Naive thymus-derived CD4-positive, alpha-beta T cell (primary cell): Measurements from ENCODE around the gene GPSM3. TPM values are rescaled to one million over a fixed set of nuclear protein-coding genes. Genes with fewer than 3 reads are reported as not detected.
A peak's percentile ranks its signal among the peaks of the same experiment; 100 is the strongest.

Experiments
- ATAC-seq: fragments of 150-1000 bp; cut with Tn5 transposase; 2 replicates; pipeline ENCODE4 v1.10.0; 2021; ENCODE audit warnings: mild to moderate bottlenecking, moderate library complexity
- CTCF ChIA-PET: fragments of 350-600 bp; sonication (Branson Sonifier 250); formaldehyde crosslinking; loops from one replicate; lab custom pipeline; 2021; ENCODE audit warnings: antibody characterized with exemption; lab: Charles Lee
- POLR2A ChIA-PET: fragments of 350-600 bp; sonication (Branson Sonifier 250); formaldehyde crosslinking; loops from one replicate; lab custom pipeline; 2021; ENCODE audit warnings: antibody characterized with exemption, inconsistent platforms; lab: Charles Lee
- DNase-seq, 9 donors: peaks; one replicate each; pipeline versions ENCODE4 v3.0.0 to v3.0.0-alpha.2; 2020 to 2022; ENCODE audit warnings: mixed read lengths in 1 of 9
- H3K27ac ChIP-seq: one replicate; pipeline ENCODE4 v1.7.0; 2013; ENCODE audit warnings: mild to moderate bottlenecking, low read depth, low read length, moderate library complexity
- H3K27me3 ChIP-seq, 2 donors: one replicate each; pipeline ENCODE4 v1.7.0; 2013; ENCODE audit warnings: low read length in 2 of 2, mild to moderate bottlenecking in 2 of 2, moderate library complexity in 2 of 2; ENCODE audit not compliant: control insufficient read depth in 2 of 2, insufficient read depth in 2 of 2
- H3K36me3 ChIP-seq, 3 experiments: 1 replicate in 2 of 3; 2 replicates in 1 of 3; pipeline ENCODE4 v1.7.0; 2013; ENCODE audit warnings: low read length in 3 of 3, mild to moderate bottlenecking in 3 of 3, moderate library complexity in 1 of 3; ENCODE audit not compliant: insufficient read depth in 3 of 3, control insufficient read depth in 2 of 3
- H3K4me1 ChIP-seq, 2 donors: one replicate each; pipeline ENCODE4 v1.7.0; 2013; ENCODE audit warnings: low read length in 2 of 2, mild to moderate bottlenecking in 2 of 2, moderate library complexity in 1 of 2; ENCODE audit not compliant: control insufficient read depth in 2 of 2, insufficient read depth in 2 of 2
- H3K4me3 ChIP-seq: 2 replicates; pipeline ENCODE4 v1.7.0; 2013; ENCODE audit warnings: mild to moderate bottlenecking, low read length
- H3K9me3 ChIP-seq, 3 experiments: 1 replicate in 2 of 3; 2 replicates in 1 of 3; pipeline ENCODE4 v1.7.0; 2013; ENCODE audit warnings: low read length in 3 of 3; ENCODE audit not compliant: control insufficient read depth in 2 of 3
- H3K27ac Mint-ChIP-seq, 9 donors: one replicate each; pipeline ENCODE4 v1.8.0; 2020 to 2022; ENCODE audit warnings: mixed read lengths in 9 of 9, mild to moderate bottlenecking in 8 of 9, moderate library complexity in 5 of 9, inconsistent platforms in 2 of 9
- H3K27me3 Mint-ChIP-seq, 5 donors: one replicate each; pipeline ENCODE4 v1.8.0; 2021 to 2022; ENCODE audit warnings: mixed read lengths in 5 of 5, mild to moderate bottlenecking in 1 of 5
- H3K36me3 Mint-ChIP-seq, 5 donors: one replicate each; pipeline ENCODE4 v1.8.0; 2020 to 2022; ENCODE audit warnings: mixed read lengths in 5 of 5, mild to moderate bottlenecking in 3 of 5, inconsistent platforms in 1 of 5
- H3K4me1 Mint-ChIP-seq, 7 donors: one replicate each; pipeline ENCODE4 v1.8.0; 2020 to 2022; ENCODE audit warnings: mixed read lengths in 7 of 7, mild to moderate bottlenecking in 3 of 7, inconsistent platforms in 1 of 7
- H3K4me3 Mint-ChIP-seq, 10 donors: one replicate each; pipeline ENCODE4 v1.8.0; 2020 to 2022; ENCODE audit warnings: mild to moderate bottlenecking in 10 of 10, mixed read lengths in 10 of 10, moderate library complexity in 6 of 10, inconsistent platforms in 2 of 10
- H3K9me3 Mint-ChIP-seq, 11 donors: one replicate each; pipeline ENCODE4 v1.8.0; 2020 to 2022; ENCODE audit warnings: mixed read lengths in 11 of 11, mild to moderate bottlenecking in 4 of 11, inconsistent platforms in 1 of 11, moderate library complexity in 1 of 11
- intact Hi-C, 2 donors: fragments of 100-400 bp; cut with micrococcal nuclease; formaldehyde crosslinking; loops; one replicate each; pipeline ENCODE4 v1.15.1; 2023
- polyA plus RNA-seq, 2 donors: library from polyadenylated mRNA; unstranded; fragments of 300-500 nt; fragmentation: Illumina TruSeq; gene quantifications; one replicate each; pipeline ENCODE4 v1.2.3, GENCODE V29; 2021
- total RNA-seq, 6 experiments: library from RNA in 5 of 6; stranded (reverse) in 5 of 6; gene quantifications; 1 replicate in 5 of 6; 2 replicates in 1 of 6; pipeline ENCODE4 v1.2.3 and lab custom pipeline; 2021 to 2026

The GPSM3 gene
- total and polyA plus RNA-seq, 7 experiments from 2014 or later: 148 to 325 (median 271) TPM

DNA sequence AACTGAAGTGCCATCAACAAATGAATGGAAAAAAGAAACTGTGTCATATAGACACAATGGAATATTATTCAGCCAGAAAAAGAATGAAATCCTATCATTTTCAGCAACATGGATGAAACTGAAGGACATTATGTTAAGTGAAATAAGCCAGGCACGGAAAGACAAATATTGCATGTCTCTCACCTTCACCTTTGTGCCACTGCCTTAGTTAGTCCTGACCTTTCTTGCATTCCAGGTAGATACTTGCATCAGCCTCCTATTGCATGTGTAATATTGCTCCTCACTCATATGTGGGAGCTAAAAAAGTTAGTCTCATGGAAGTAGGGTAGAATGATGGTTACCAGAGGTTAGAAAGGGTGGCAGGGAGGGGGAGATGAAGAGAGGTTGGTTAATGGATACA is 16.6 kb upstream of the GPSM3 start:
- Histone ChIP-seq H3K27me3 (no peaks in the 10 kb centered on the region), H3K4me1 (no peaks in the 10 kb centered on the region), H3K27ac (no peak overlapping the region), H3K4me3 (no peak overlapping the region), H3K36me3 (no peaks in the 10 kb centered on the region), H3K9me3 (no peaks in the 10 kb centered on the region)
- ATAC-seq (no peak), DNase-seq (no peak)
- ChIA-PET POLR2A (no interaction called here), CTCF (no interaction called here)
- Mint-ChIP-seq H3K36me3 (no peaks in the 10 kb centered on the region), H3K27me3 (peaks cover 0 to 24% (median 0%) of the 10 kb centered on the region in 5 donors), H3K27ac (peak overlapping the region in 1 of 9 donors; percentile 23), H3K4me3 (no peak overlapping the region), H3K4me1 (peaks cover 0 to 5% (median 0%) of the 10 kb centered on the region in 7 donors), H3K9me3 (peaks cover 0 to 1% (median 0%) of the 10 kb centered on the region in 11 donors)
- intact Hi-C loops: no loop called here

DNA sequence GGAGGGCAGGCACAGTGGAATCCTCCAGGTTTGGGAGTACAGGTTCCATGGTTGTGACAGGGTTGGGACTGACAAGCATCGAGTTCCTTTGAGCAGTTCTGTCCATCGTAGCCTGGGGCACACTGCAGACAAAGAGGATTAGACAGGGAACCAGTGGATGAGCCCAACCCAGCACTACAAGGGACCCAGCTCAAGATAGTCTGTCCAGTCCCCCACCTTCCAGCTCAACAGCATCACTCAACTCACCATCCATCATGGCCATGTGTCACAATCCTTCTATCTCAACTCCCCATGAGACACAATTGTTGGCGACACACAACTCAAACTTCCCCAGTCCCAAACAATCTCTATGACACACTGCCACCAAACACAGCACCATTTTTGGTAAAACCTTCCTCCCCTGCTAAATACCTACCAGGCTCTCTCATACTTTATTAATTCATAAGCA is 11.8 kb upstream of the GPSM3 start:
- H3K36me3 Mint-ChIP-seq: no peaks in the 10 kb centered on the region
- H3K4me1 ChIP-seq: no peaks in the 10 kb centered on the region
- H3K36me3 ChIP-seq: no peaks in the 10 kb centered on the region
- peaks cover 0 to 1% (median 0%) of the 10 kb centered on the region in 11 donors for H3K9me3 Mint-ChIP-seq
- intact Hi-C loops: no loop called here
- ChIA-PET POLR2A (interaction anchor here (2.1 kb wide), 1 partner anchor 8 kb away, joined by 8 read pairs; no protein-coding TSS in a partner anchor), CTCF (no interaction called here)
- H3K4me1 Mint-ChIP-seq: peaks cover 0 to 5% (median 0%) of the 10 kb centered on the region in 7 donors
- peaks cover 0 to 25% (median 0%) of the 10 kb centered on the region in 5 donors for H3K27me3 Mint-ChIP-seq
- ATAC-seq (no peak), DNase-seq (no peak)
- no peak overlapping the region for H3K4me3 ChIP-seq
- H3K9me3 ChIP-seq: no peaks in the 10 kb centered on the region
- H3K4me3 Mint-ChIP-seq: no peak overlapping the region
- H3K27ac Mint-ChIP-seq: no peak overlapping the region
- H3K27me3 ChIP-seq: no peaks in the 10 kb centered on the region
- H3K27ac ChIP-seq: no peak overlapping the region

DNA sequence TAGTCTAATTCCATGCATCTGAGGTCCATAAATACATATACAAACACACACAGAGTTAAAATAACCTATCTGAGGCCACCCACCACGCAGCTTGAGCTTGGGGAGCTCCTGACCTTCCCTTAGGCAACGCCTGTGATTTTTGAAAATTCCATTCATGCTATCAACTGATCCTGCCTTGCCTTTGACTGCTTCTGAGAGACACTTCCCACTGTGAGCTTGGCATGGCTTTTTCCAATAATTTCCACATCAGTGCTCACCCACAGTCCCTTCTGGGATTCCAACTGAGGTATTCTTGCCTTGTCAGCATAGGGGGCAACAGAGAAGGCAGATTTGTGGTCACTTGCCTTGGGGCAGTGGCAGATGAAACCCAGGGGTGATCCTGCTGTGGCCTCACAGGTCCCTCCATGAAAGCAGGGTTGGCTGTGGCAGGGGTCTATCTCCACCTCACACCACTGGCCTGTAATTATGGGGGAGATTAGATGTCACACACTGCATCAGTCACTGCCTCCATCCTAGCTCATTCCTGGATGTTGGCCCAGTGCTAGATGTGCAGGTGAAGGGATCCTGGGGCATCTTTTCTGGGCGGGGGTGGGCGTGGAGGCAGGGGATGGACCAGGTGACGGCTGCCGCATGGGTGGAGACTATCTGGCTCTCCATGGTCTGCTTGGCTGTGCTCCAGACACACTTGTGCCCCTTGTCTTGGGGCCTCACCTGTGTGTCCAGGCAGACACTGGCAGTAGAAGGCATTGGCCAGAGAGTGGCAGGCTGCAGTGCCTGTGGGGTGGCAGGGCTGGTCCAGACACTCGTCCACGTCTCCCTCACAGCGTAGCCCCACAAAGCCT is 11.2 kb upstream of the GPSM3 start:
- ATAC-seq: no peak
- Histone ChIP-seq H3K36me3 (no peaks in the 10 kb centered on the region), H3K9me3 (no peaks in the 10 kb centered on the region), H3K27me3 (no peaks in the 10 kb centered on the region), H3K27ac (no peak overlapping the region), H3K4me1 (no peaks in the 10 kb centered on the region), H3K4me3 (no peak overlapping the region)
- peak overlapping the region in 1 of 9 donors; percentile 62 for H3K27ac Mint-ChIP-seq
- peaks cover 0 to 5% (median 0%) of the 10 kb centered on the region in 7 donors for H3K4me1 Mint-ChIP-seq
- intact Hi-C loops: no loop called here
- POLR2A ChIA-PET: interaction anchor here (2.1 kb wide), 1 partner anchor 8 kb away, joined by 8 read pairs; no protein-coding TSS in a partner anchor
- peaks cover 0 to 22% (median 0%) of the 10 kb centered on the region in 5 donors for H3K27me3 Mint-ChIP-seq
- DNase-seq: no peak
- no peaks in the 10 kb centered on the region for H3K36me3 Mint-ChIP-seq
- peaks cover 0 to 1% (median 0%) of the 10 kb centered on the region in 11 donors for H3K9me3 Mint-ChIP-seq
- CTCF ChIA-PET: no interaction called here
- no peak overlapping the region for H3K4me3 Mint-ChIP-seq

DNA sequence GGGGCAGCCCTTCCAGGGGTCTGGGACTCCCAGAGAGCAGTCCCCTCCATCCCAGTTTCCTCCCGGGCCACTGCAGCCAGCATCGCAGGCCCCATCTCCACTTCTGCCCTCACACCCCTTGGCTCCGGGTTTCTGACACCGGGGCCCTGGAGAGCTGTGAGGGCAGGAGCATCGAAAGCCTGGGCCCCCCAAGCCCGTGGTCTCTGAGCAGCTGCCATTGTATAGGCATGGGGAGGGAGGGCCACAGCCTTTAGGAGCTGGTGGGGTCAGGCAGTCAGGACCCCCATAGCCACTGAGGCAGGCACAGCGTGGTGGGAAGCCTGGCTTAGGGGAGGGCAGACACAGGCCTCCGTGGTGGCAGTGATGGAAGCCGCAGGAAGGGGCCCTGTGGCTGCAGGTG is 9.7 kb upstream of the GPSM3 start:
- ATAC-seq (no peak), DNase-seq (no peak)
- no peak overlapping the region for H3K27ac ChIP-seq
- POLR2A ChIA-PET: no interaction called here
- intact Hi-C loops: no loop called here
- no peak overlapping the region for H3K27ac Mint-ChIP-seq
- H3K4me3 Mint-ChIP-seq: no peak overlapping the region
- H3K9me3 ChIP-seq: no peaks in the 10 kb centered on the region
- H3K36me3 Mint-ChIP-seq: no peaks in the 10 kb centered on the region
- peaks cover 0 to 1% (median 0%) of the 10 kb centered on the region in 11 donors for H3K9me3 Mint-ChIP-seq
- H3K27me3 Mint-ChIP-seq: peaks cover 0 to 17% (median 0%) of the 10 kb centered on the region in 5 donors
- peaks cover 0 to 5% (median under 1%) of the 10 kb centered on the region in 7 donors for H3K4me1 Mint-ChIP-seq
- H3K36me3 ChIP-seq: no peaks in the 10 kb centered on the region
- no peaks in the 10 kb centered on the region for H3K27me3 ChIP-seq
- CTCF ChIA-PET: no interaction called here
- no peak overlapping the region for H3K4me3 ChIP-seq
- no peaks in the 10 kb centered on the region for H3K4me1 ChIP-seq

DNA sequence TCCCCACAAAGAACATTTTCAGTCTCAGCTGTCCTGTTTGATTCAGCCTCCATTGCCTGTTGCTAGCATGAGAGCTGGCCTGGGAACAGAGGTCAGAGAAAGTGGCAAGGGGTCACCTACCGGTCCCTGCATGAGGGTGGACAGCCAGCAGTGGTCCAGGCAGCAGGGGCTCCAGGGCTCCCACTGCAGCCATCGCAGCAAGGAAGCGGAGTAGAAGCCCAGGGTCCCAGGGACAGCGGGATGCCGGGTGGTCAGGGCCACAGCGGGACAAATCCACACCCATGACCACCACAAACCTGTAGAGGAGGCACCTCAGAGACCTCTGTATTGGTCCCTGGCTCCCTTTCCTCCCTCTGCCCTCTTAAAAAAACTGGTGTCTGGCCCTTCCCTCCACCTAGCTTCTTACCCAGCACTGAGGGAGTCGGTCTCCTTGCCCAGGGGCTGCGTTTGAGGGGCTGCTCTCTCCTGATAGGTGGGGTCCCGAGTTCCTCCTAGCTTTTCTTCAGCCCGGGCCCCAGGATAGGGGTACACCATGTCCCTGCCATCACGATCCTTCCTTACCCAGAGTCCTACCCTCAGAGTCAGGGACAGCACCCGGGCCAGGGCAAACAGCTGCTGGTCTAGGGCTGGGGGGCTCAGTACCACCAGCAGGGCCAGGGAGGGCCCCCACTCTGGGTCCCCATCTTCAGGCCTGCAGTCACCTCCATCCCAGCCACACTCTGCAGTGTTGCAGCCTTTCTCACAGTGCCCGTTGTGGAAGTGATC is 8.4 kb upstream of the GPSM3 start:
- DNase-seq (no peak), ATAC-seq (no peak)
- intact Hi-C loops: no loop called here
- H3K36me3 ChIP-seq: no peaks in the 10 kb centered on the region
- H3K9me3 ChIP-seq: no peaks in the 10 kb centered on the region
- Mint-ChIP-seq H3K9me3 (peaks cover 0 to 1% (median 0%) of the 10 kb centered on the region in 11 donors), H3K27ac (no peak overlapping the region), H3K36me3 (no peaks in the 10 kb centered on the region), H3K4me1 (peaks cover 5 to 10% (median 7%) of the 10 kb centered on the region in 7 donors), H3K4me3 (no peak overlapping the region), H3K27me3 (peaks cover 0 to 14% (median 0%) of the 10 kb centered on the region in 5 donors)
- ChIA-PET POLR2A (no interaction called here), CTCF (interaction anchor here (0.6 kb wide), 1 partner anchor 60 kb away, joined by 4 read pairs; no protein-coding TSS in a partner anchor)
- H3K27ac ChIP-seq: no peak overlapping the region
- H3K4me3 ChIP-seq: no peak overlapping the region
- H3K27me3 ChIP-seq: no peaks in the 10 kb centered on the region
- no peaks in the 10 kb centered on the region for H3K4me1 ChIP-seq

DNA sequence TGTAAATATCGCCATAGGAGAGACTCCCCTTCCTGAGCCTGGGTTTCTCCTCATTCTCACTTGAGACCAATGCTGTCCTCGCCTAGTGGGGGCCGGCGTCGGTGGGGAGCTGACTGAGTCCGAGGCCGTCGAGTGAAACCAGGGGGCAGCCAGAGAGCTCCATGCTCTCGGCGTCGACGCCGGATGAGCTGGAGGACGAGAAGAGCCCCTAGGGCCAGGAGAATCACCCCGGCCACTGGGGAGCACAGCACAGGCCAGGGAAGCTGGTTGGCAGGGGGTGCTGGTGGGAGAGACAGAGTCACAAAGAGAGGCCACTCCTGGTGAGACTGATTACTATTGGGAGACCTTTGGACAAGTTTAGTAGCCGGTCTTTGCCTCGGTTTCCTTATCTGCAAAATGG is 6.4 kb upstream of the GPSM3 start:
- POLR2A ChIA-PET: interaction anchor here (0.7 kb wide), 1 partner anchor 679 kb away, joined by 5 read pairs; no protein-coding TSS in a partner anchor
- H3K27ac Mint-ChIP-seq: peak overlapping the region in 3 of 9 donors; percentile 31 to 97 (median 69)
- intact Hi-C loops: loop anchor here (5.0 to 10.0 kb wide), 7 partner anchors 374 to 1582 kb away; partner anchors contain the start of genes B3GALT4 (in 1 of the 2), CLIC1 (in 1 of the 2), CUTA (in 1 of the 2) and HSD17B8 (in 1 of the 2)

More for the DNA sequence above, 6.4 kb upstream of the GPSM3 start:
- H3K4me1 Mint-ChIP-seq: peaks cover 15 to 27% (median 24%) of the 10 kb centered on the region in 7 donors
- no peaks in the 10 kb centered on the region for H3K9me3 Mint-ChIP-seq
- peaks cover 0 to 3% (median 0%) of the 10 kb centered on the region in 5 donors for H3K27me3 Mint-ChIP-seq
- no peaks in the 10 kb centered on the region for H3K36me3 Mint-ChIP-seq
- DNase-seq (no peak), ATAC-seq (no peak)
- CTCF ChIA-PET: no interaction called here
- Histone ChIP-seq H3K27me3 (no peaks in the 10 kb centered on the region), H3K9me3 (no peaks in the 10 kb centered on the region), H3K27ac (no peak overlapping the region), H3K4me3 (no peak overlapping the region), H3K4me1 (peaks cover 14 to 16% of the 10 kb centered on the region in 2 donors), H3K36me3 (no peaks in the 10 kb centered on the region)
- H3K4me3 Mint-ChIP-seq: peak overlapping the region in 1 of 10 donors; percentile 7
